HepG2 (cell line): ENCODE results near the gene MAML1. TPM values are rescaled to one million over a fixed set of nuclear protein-coding genes. Genes with fewer than 3 reads are reported as not detected.
A peak's percentile ranks its signal among the peaks of the same experiment; 100 is the strongest.

Experiments
- ATM ChIP-seq: fragments of 450-650 bp; IDR thresholded peaks from 2 replicates; pipeline ENCODE4 v1.7.1; 2017; ENCODE audit warnings: mild to moderate bottlenecking, borderline replicate concordance
- CAMTA2 ChIP-seq: sonication (generic); formaldehyde crosslinking; IDR thresholded peaks from 2 replicates; pipeline ENCODE4 v1.4.0; 2020; ENCODE audit warnings: mild to moderate bottlenecking, missing genetic modification reagents, borderline replicate concordance
- CHD4 ChIP-seq: fragments of 200-600 bp; sonication (generic); IDR thresholded peaks from 2 replicates; pipeline ENCODE4 v1.7.0; 2017; ENCODE audit warnings: mild to moderate bottlenecking, low read length, borderline replicate concordance
- HNRNPL ChIP-seq: fragments of 200-400 bp; formaldehyde crosslinking; IDR thresholded peaks from 2 replicates; pipeline ENCODE4 v1.6.1; 2017; ENCODE audit warnings: mild to moderate bottlenecking, low read depth, low read length
- KAT2B ChIP-seq: fragments of 150-350 bp; IDR thresholded peaks from 2 replicates; pipeline ENCODE4 v1.6.1; 2014; ENCODE audit warnings: low read depth, low read length, borderline replicate concordance
- NCOA2 ChIP-seq: sonication (generic); formaldehyde crosslinking; IDR thresholded peaks from 2 replicates; pipeline ENCODE4 v1.8.0; 2022; ENCODE audit warnings: inconsistent platforms
- NFATC3 ChIP-seq: sonication (generic); formaldehyde crosslinking; IDR thresholded peaks from 2 replicates; pipeline ENCODE4 v1.5.1; 2020; ENCODE audit warnings: mild to moderate bottlenecking, missing genetic modification reagents
- PPARG ChIP-seq: conservative IDR thresholded peaks from 2 replicates; pipeline ENCODE4 v1.6.1; 2016; ENCODE audit warnings: missing biosample characterization, missing genetic modification reagents
- SOX13 ChIP-seq, 3 experiments: fragments of 450-650 bp in 1 of 3; sonication (generic) in 1 of 3; formaldehyde crosslinking in 1 of 3; IDR thresholded peaks in 2 of 3; conservative IDR thresholded peaks in 1 of 3; 2 replicates each; pipeline versions ENCODE4 v1.5.0 to v1.6.1; 2016 to 2020; ENCODE audit warnings: antibody characterized with exemption in 1 of 3, mild to moderate bottlenecking in 1 of 3, missing compliant biosample characterization in 1 of 3, missing genetic modification reagents in 1 of 3, moderate library complexity in 1 of 3
- SOX5 ChIP-seq: IDR thresholded peaks from 2 replicates; pipeline ENCODE4 v1.6.1; 2016; ENCODE audit warnings: borderline replicate concordance
- SOX6 ChIP-seq, 2 experiments: fragments of 450-650 bp in 1 of 2; sonication (generic) in 1 of 2; formaldehyde crosslinking in 1 of 2; IDR thresholded peaks; 2 replicates each; pipeline versions ENCODE4 v1.4.0 to v1.6.1; 2017 to 2020; ENCODE audit warnings: antibody characterized with exemption in 1 of 2, mild to moderate bottlenecking in 1 of 2, missing genetic modification reagents in 1 of 2
- XBP1 ChIP-seq: sonication (generic); formaldehyde crosslinking; IDR thresholded peaks from 2 replicates; pipeline ENCODE4 v1.5.0; 2020; ENCODE audit warnings: missing genetic modification reagents
- ZNF101 ChIP-seq: sonication (generic); formaldehyde crosslinking; IDR thresholded peaks from 2 replicates; pipeline ENCODE4 v1.4.0; 2020; ENCODE audit warnings: mild to moderate bottlenecking, low read depth, missing genetic modification reagents, borderline replicate concordance
- ZNF280D ChIP-seq: sonication (generic); formaldehyde crosslinking; IDR thresholded peaks from 2 replicates; pipeline ENCODE4 v1.5.1; 2020; ENCODE audit warnings: mild to moderate bottlenecking, missing genetic modification reagents
- ZNF281 ChIP-seq: sonication (generic); formaldehyde crosslinking; IDR thresholded peaks from 2 replicates; pipeline ENCODE4 v1.4.0; 2020; ENCODE audit warnings: missing genetic modification reagents, borderline replicate concordance
- ZNF331 ChIP-seq: sonication (generic); formaldehyde crosslinking; IDR thresholded peaks from 2 replicates; pipeline ENCODE4 v1.4.0; 2020; ENCODE audit warnings: missing genetic modification reagents
- ZNF362 ChIP-seq: sonication (generic); formaldehyde crosslinking; IDR thresholded peaks from 2 replicates; pipeline ENCODE4 v1.4.0; 2020; ENCODE audit warnings: missing genetic modification reagents, mild to moderate bottlenecking, borderline replicate concordance
- ZNF383 ChIP-seq: sonication (generic); formaldehyde crosslinking; IDR thresholded peaks from 2 replicates; pipeline ENCODE4 v1.4.0; 2020; ENCODE audit warnings: missing genetic modification reagents, mild to moderate bottlenecking, borderline replicate concordance
- ZNF652 ChIP-seq: IDR thresholded peaks from 2 replicates; pipeline ENCODE4 v1.6.1; 2016; ENCODE audit warnings: low read depth, borderline replicate concordance
- ZNF678 ChIP-seq: sonication (generic); formaldehyde crosslinking; IDR thresholded peaks from 2 replicates; pipeline ENCODE4 v1.4.0; 2020; ENCODE audit warnings: mild to moderate bottlenecking, missing genetic modification reagents
- ZNF768 ChIP-seq: sonication (generic); formaldehyde crosslinking; IDR thresholded peaks from 2 replicates; pipeline ENCODE4 v1.4.0; 2020; ENCODE audit warnings: missing genetic modification reagents
- ZNF792 ChIP-seq: IDR thresholded peaks from 2 replicates; pipeline ENCODE4 v1.6.1; 2016
- polyA plus RNA-seq, 8 experiments: library from polyadenylated mRNA; depleted of rRNA in 3 of 8; stranded (reverse) in 7 of 8; unstranded in 1 of 8; fragments of >200 nt; fragmentation: Illumina TruSeq in 4 of 8; extraction: Trizol in 4 of 8; gene quantifications; 2 replicates each; pipeline versions ENCODE4 v1.2.1 to v1.2.3, GENCODE V29; 2011 to 2016; ENCODE audit warnings: low read depth in 4 of 8, missing spikeins in 1 of 8, mixed read lengths in 1 of 8; ENCODE audit not compliant: insufficient read depth in 1 of 8
- total RNA-seq, 5 experiments: library from RNA; depleted of rRNA; stranded (reverse); fragments of >200 nt; fragmentation: Illumina TruSeq; extraction: Trizol; gene quantifications; 2 replicates each; pipeline ENCODE4 v1.2.3, GENCODE V29; 2016; ENCODE audit warnings: low read depth in 1 of 5

MAML1 gene
- total and polyA plus RNA-seq, 2 of the 13 experiments (the other 11 are each of a cell fraction or from before 2014, with no cell fraction given): 10.0 to 10.8 TPM

- peak; percentile 59 for TF ChIP-seq ZNF281 (CRISPR knock-in tag)
- TF ChIP-seq NCOA2 (CRISPR knock-in tag): 0 out of 2 replicates have a peak, but pooled peaks have one; percentile 55
- TF ChIP-seq ZNF280D: peak; percentile 56; the same call in 1 of the 2 replicates
- peak; percentile 61; the same call in 1 of the 2 replicates for TF ChIP-seq ZNF792 (CRISPR knock-in tag)
- peak; percentile 83 for TF ChIP-seq PPARG
- peak; percentile 66 for TF ChIP-seq ZNF768 (CRISPR knock-in tag)
- no peak for TF ChIP-seq ZNF652 (CRISPR knock-in tag)
- TF ChIP-seq ATM: no peak
- TF ChIP-seq SOX6 (IDR thresholded peaks at IDR 0.05): no peak
- peak; percentile 21; the same call in 1 of the 2 replicates for TF ChIP-seq SOX6 (CRISPR knock-in tag; IDR thresholded peaks at IDR 0.05)
- TF ChIP-seq KAT2B: no peak
- TF ChIP-seq CHD4: no peak
- TF ChIP-seq SOX5 (CRISPR knock-in tag): no peak
- TF ChIP-seq NFATC3 (CRISPR knock-in tag): no peak
- TF ChIP-seq ZNF331 (CRISPR knock-in tag): peak; percentile 84
- TF ChIP-seq HNRNPL: peak; percentile 18
- no peak for TF ChIP-seq ZNF383 (CRISPR knock-in tag)
- TF ChIP-seq CAMTA2 (CRISPR knock-in tag): peak; percentile 85
- peak; percentile 18; the same call in 1 of the 2 replicates for TF ChIP-seq ZNF362
- TF ChIP-seq ZNF101 (CRISPR knock-in tag): no peak
- TF ChIP-seq SOX13 (IDR thresholded peaks at IDR 0.05): no peak
- peak in 1 of 2 experiments; percentile 42; a peak in 1 of 4 replicates for TF ChIP-seq SOX13 (CRISPR knock-in tag; conservative IDR thresholded peaks at IDR 0.05 in 1 of 2, IDR thresholded peaks at IDR 0.05 in 1 of 2)
- TF ChIP-seq XBP1 (CRISPR knock-in tag): no peak
- TF ChIP-seq ZNF678 (CRISPR knock-in tag): no peak
Measured at GRCh38 chr5:179820483-179821297, 88.1 kb downstream of the MAML1 start, which contains the start of gene SQSTM1 (continued).
